Esophagus muscularis mucosa (tissue), 4 donors: ENCODE data around the gene ADAMTS3. TPM values are rescaled to one million over a fixed set of nuclear protein-coding genes. Genes with fewer than 3 reads are reported as not detected.
"Not testable (repeated sequence)": the region's sequence is repeated elsewhere in the genome, so short reads cannot be mapped to it uniquely, and the experiment has no call there.

Experiments
- DNase-seq: peaks from one replicate; pipeline ENCODE4 v3.0.0-alpha.2; 2017; ENCODE audit errors: extremely low spot score
- H3K27ac ChIP-seq, 4 donors: fragments of 200-600 bp; sonication (generic); replicated peaks in 1 of 4; 1 replicate in 3 of 4; 2 replicates in 1 of 4; pipeline ENCODE4 v1.5.1; 2016 to 2019; ENCODE audit warnings: mild to moderate bottlenecking in 1 of 4
- H3K27me3 ChIP-seq, 4 donors: fragments of 200-600 bp; sonication (generic); one replicate each; pipeline versions ENCODE4 v1.5.1 to v1.6.0; 2016 to 2019
- H3K36me3 ChIP-seq, 4 donors: fragments of 200-600 bp; sonication (generic); one replicate each; pipeline ENCODE4 v1.5.1; 2016 to 2019
- H3K4me1 ChIP-seq, 4 donors: fragments of 200-600 bp; sonication (generic); one replicate each; pipeline ENCODE4 v1.5.1; 2016 to 2019
- H3K4me3 ChIP-seq, 4 donors: fragments of 200-600 bp; sonication (generic); 1 replicate in 2 of 4; 2 replicates in 2 of 4; pipeline ENCODE4 v1.5.1; 2016 to 2019; ENCODE audit warnings: mild to moderate bottlenecking in 4 of 4, moderate library complexity in 1 of 4
- H3K9me3 ChIP-seq, 4 donors: fragments of 200-600 bp; sonication (generic); 1 replicate in 3 of 4; 2 replicates in 1 of 4; pipeline ENCODE4 v1.5.1; 2016 to 2019
- EP300 ChIP-seq: sonication (generic); formaldehyde crosslinking; IDR thresholded peaks from one replicate; pipeline ENCODE4 v1.6.1; 2017; ENCODE audit warnings: antibody characterized with exemption
- POLR2A ChIP-seq: fragments of 450-650 bp; IDR thresholded peaks from one replicate; pipeline ENCODE4 v1.6.1; 2017; ENCODE audit warnings: antibody characterized with exemption, moderate library complexity, mild to moderate bottlenecking, low read depth
- POLR2AphosphoS5 ChIP-seq, 2 donors: sonication (generic); formaldehyde crosslinking; IDR thresholded peaks; one replicate each; pipeline ENCODE4 v1.6.1; 2017; ENCODE audit warnings: antibody characterized with exemption in 2 of 2
- WGBS: methylation state at CpG from one replicate; pipeline ENCODE4 v1.1.5; 2018; 5-methylcytosine and 5-hydroxymethylcytosine counted together
- intact Hi-C: fragments of 100-400 bp; cut with DNase I; formaldehyde crosslinking; loops from one replicate; pipeline ENCODE4 v1.15.1; 2023
- total RNA-seq, 4 donors: library from RNA; depleted of rRNA; stranded (reverse); fragments of >200 nt; gene quantifications; one replicate each; pipeline versions ENCODE4 v1.1.0 to v1.2.1, GENCODE V29; 2016
- TF ChIP-seq, protein P1 (sequence below), 3 experiments: fragments of 200-600 bp in 2 of 3; fragments of 450-650 bp in 1 of 3; sonication (generic) in 2 of 3; IDR thresholded peaks; one replicate each; pipeline ENCODE4 v1.5.1; 2017 to 2019; ENCODE audit warnings: antibody characterized with exemption in 3 of 3, mild to moderate bottlenecking in 2 of 3, moderate library complexity in 1 of 3

Gene ADAMTS3
- total RNA-seq, 4 donors from 2014 or later, result 1.1 to 2.5 (median 1.3) TPM

DNA sequence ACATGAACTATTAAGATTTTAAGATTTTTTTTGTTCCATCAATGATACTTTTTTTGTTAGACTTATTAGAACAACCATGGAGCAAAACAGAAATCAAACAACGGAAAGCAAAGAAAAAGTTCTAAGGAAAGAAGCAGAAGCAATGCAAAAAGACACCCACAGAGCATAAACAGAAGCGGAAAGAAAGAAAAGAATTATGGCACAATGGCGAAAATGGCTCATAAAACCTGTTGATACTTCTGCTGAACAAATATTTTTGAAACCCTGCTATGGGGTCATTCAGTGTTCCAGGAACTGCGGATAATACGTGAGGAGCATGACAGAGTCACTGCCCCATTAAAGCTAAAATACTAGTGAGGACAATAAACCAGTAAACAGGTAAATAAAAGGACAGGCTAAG is 138.0 kb downstream of the ADAMTS3 start:
- intact Hi-C loops, result no loop called here
- no peak overlapping the region for H3K27ac ChIP-seq
- H3K27me3 ChIP-seq, result no peaks in the 10 kb centered on the region
- DNase-seq, result no peak
- 95% methylated on average over 5 of the region's 5 CpGs for WGBS
- no peaks in the 10 kb centered on the region for H3K36me3 ChIP-seq
- H3K9me3 ChIP-seq, result no peaks in the 10 kb centered on the region
- no peak overlapping the region for H3K4me3 ChIP-seq
- H3K4me1 ChIP-seq, result peaks cover 0 to 5% (median 0%) of the 10 kb centered on the region in 4 donors
- no peak for TF ChIP-seq POLR2AphosphoS5 (IDR thresholded peaks at IDR 0.05)
- no peak for TF ChIP-seq POLR2A
- TF ChIP-seq, protein P1, sequence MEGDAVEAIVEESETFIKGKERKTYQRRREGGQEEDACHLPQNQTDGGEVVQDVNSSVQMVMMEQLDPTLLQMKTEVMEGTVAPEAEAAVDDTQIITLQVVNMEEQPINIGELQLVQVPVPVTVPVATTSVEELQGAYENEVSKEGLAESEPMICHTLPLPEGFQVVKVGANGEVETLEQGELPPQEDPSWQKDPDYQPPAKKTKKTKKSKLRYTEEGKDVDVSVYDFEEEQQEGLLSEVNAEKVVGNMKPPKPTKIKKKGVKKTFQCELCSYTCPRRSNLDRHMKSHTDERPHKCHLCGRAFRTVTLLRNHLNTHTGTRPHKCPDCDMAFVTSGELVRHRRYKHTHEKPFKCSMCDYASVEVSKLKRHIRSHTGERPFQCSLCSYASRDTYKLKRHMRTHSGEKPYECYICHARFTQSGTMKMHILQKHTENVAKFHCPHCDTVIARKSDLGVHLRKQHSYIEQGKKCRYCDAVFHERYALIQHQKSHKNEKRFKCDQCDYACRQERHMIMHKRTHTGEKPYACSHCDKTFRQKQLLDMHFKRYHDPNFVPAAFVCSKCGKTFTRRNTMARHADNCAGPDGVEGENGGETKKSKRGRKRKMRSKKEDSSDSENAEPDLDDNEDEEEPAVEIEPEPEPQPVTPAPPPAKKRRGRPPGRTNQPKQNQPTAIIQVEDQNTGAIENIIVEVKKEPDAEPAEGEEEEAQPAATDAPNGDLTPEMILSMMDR (IDR thresholded peaks at IDR 0.05), result no peak
- no peak for TF ChIP-seq EP300

DNA sequence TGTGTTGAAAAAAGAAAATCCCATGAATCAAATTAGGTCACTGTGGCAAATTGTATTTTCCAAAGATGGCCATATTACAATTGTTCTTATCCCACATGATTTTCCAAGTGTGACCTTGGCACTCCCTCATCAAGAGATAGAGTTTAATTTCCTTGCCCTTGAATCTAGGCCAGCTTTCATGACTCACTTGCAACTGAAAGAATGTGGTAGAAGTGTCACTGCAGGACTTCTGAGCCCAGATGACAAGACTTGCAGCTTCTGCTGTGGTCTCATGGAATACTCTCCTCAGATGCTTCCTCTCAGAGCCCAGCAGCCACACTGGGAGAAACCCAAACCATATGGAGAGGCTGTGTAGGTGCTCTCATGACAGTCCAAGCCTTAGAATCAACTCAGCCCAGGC is 139.0 kb downstream of the ADAMTS3 start:
- TF ChIP-seq POLR2AphosphoS5 (IDR thresholded peaks at IDR 0.05), result no peak
- no peak for TF ChIP-seq EP300
- TF ChIP-seq POLR2A, result no peak
- no peak for DNase-seq
- intact Hi-C loops, result no loop called here

DNA sequence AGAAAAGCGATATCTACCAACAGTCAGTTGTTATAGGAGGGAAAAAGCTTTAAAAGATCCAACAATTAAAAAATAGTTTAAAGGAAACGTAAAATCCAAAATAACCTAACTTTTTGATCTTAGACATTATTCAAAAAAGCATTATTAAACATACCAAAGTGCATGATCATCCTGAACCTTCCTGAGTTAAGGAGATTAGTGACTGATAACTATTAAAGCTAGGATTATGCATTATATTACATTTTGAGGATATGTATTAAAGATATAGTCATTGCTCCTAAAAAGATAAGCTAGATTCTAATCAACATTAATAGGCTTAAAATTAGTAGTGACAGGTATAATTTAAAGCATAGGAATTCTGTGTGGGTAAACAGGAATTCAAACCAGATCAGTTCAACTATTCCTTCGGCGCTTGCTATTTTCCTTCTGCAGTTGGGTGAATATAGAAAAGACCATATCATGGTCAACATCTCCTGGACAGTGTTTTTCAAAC is 139.6 kb downstream of the ADAMTS3 start:
- WGBS, result 89% methylated on average over 4 of the region's 4 CpGs
- Histone ChIP-seq H3K27me3 (no peaks in the 10 kb centered on the region), H3K36me3 (no peaks in the 10 kb centered on the region), H3K27ac (no peak overlapping the region), H3K4me1 (peaks cover 0 to 5% (median 0%) of the 10 kb centered on the region in 4 donors), H3K4me3 (no peak overlapping the region), H3K9me3 (no peaks in the 10 kb centered on the region)
- intact Hi-C loops, result no loop called here
- DNase-seq, result no peak
- no peak for TF ChIP-seq POLR2A
- TF ChIP-seq EP300, result no peak
- TF ChIP-seq POLR2AphosphoS5 (IDR thresholded peaks at IDR 0.05), result no peak

More for the DNA sequence above, 139.0 kb downstream of the ADAMTS3 start:
- H3K4me3 ChIP-seq, result no peak overlapping the region
- H3K9me3 ChIP-seq, result no peaks in the 10 kb centered on the region
- no peak overlapping the region for H3K27ac ChIP-seq
- H3K4me1 ChIP-seq, result peaks cover 0 to 5% (median 0%) of the 10 kb centered on the region in 4 donors
- no peaks in the 10 kb centered on the region for H3K27me3 ChIP-seq
- no peaks in the 10 kb centered on the region for H3K36me3 ChIP-seq

DNA sequence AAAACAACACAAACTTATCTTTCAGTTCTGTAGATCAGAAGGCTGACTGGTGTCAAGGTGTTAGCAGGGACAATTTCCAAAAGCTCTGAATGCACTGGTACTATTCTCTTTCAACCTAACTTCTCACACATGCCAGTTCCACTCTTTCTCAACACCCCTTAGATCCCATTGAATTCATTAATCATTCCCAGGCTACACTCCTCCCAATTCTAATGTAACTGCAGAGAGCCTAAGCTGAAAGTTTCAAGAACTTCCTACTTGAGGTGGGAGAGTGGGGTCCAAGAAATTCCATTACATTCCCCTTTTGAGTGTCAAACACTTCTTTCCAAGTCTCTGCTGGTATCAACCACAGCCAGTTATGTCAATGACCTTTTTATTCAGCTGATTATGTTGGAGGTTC is 142.0 kb downstream of the ADAMTS3 start:
- H3K27me3 ChIP-seq, result no peaks in the 10 kb centered on the region
- DNase-seq, result no peak
- H3K4me1 ChIP-seq, result peaks cover 0 to 5% (median 0%) of the 10 kb centered on the region in 4 donors
- no peaks in the 10 kb centered on the region for H3K36me3 ChIP-seq
- TF ChIP-seq, protein P1 (IDR thresholded peaks at IDR 0.05), result no peak
- TF ChIP-seq EP300, result no peak
- TF ChIP-seq POLR2AphosphoS5 (IDR thresholded peaks at IDR 0.05), result no peak
- TF ChIP-seq POLR2A, result no peak
- H3K9me3 ChIP-seq, result no peaks in the 10 kb centered on the region
- H3K27ac ChIP-seq, result no peak overlapping the region
- H3K4me3 ChIP-seq, result no peak overlapping the region
- intact Hi-C loops, result no loop called here

DNA sequence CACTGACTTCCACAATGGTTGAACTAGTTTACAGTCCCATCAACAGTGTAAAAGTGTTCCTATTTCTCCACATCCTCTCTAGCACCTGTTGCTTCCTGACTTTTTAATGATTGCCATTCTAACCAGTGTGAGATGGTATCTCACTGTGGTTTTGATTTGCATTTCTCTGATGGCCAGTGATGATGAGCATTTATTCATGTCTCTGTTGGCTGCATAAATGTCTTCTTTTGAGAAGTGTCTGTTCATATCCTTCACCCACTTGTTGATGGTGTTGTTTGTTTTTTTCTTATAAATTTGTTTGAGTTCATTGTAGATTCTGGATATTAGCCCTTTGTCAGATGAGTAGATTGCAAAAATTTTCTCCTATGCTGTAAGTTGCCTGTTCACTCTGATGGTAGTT is 143.1 kb downstream of the ADAMTS3 start:
- H3K4me3 ChIP-seq, intact Hi-C loops, H3K9me3 ChIP-seq, H3K27ac ChIP-seq, H3K27me3 ChIP-seq, DNase-seq, H3K4me1 ChIP-seq, H3K36me3 ChIP-seq: not testable (repeated sequence)

DNA sequence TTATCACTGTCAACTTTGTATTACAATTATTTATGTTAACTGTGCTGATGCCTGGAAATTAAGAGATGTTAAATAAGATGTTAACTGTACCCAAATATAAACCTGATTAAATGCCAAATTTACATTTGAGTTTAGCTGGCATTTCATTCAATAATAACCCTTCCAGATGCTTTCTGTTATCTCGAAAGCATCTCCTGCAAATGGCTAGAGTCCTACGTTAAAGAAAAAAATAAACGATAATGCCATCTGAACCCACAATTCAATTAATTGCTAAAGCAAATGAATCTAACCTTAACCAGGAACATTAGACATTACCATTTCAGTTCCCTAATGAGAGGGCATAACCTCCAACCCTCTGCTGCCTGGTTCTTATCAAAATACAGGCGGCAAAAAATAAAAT is 145.0 kb downstream of the ADAMTS3 start:
- H3K27me3 ChIP-seq, result no peaks in the 10 kb centered on the region
- H3K4me1 ChIP-seq, result peaks cover 0 to 2% (median under 1%) of the 10 kb centered on the region in 4 donors
- no peaks in the 10 kb centered on the region for H3K9me3 ChIP-seq
- no peak for DNase-seq
- 67% methylated on average over 4 of the region's 4 CpGs for WGBS
- no peak overlapping the region for H3K27ac ChIP-seq
- no peaks in the 10 kb centered on the region for H3K36me3 ChIP-seq
- TF ChIP-seq POLR2A, result no peak
- TF ChIP-seq, protein P1 (IDR thresholded peaks at IDR 0.05), result no peak
- no peak overlapping the region for H3K4me3 ChIP-seq
- intact Hi-C loops, result no loop called here
